HL-60 (cell line): ENCODE results near the gene ADIRF.

Experiments
- POLR2AphosphoS5 ChIP-seq: IDR thresholded peaks from 2 replicates; pipeline ENCODE4 v1.6.1; 2012; ENCODE audit warnings: low read depth
- TF ChIP-seq, protein P1 (sequence below): IDR thresholded peaks from one replicate; pipeline ENCODE4 v1.5.1; 2011; ENCODE audit warnings: low read length, control low read depth, inconsistent platforms; ENCODE audit not compliant: insufficient read depth
- TF ChIP-seq, protein P2 (sequence below): IDR thresholded peaks from 2 replicates; pipeline ENCODE4 v1.6.1; 2012; ENCODE audit warnings: low read depth; ENCODE audit not compliant: insufficient replicate concordance

DNA sequence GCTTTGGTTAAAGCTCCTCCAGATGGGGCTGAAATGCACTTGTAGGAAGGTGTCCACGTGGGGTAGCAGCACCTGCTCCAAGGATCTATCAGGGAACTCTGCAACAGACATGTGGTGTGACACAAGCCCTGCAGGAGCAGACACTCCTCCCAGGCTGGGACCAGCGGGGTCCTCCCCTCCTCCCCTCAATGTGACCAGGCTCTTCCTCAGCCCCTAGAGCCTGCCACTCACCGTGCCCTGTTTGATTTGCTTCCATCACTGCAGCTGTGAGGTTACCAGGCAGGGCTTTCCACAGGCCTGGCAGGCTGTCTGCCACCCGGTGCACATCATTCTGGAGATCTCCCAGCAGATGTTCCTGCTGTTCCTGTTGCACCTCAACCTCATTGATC is 24.3 kb upstream of the ADIRF start:
- TF ChIP-seq, protein P1, sequence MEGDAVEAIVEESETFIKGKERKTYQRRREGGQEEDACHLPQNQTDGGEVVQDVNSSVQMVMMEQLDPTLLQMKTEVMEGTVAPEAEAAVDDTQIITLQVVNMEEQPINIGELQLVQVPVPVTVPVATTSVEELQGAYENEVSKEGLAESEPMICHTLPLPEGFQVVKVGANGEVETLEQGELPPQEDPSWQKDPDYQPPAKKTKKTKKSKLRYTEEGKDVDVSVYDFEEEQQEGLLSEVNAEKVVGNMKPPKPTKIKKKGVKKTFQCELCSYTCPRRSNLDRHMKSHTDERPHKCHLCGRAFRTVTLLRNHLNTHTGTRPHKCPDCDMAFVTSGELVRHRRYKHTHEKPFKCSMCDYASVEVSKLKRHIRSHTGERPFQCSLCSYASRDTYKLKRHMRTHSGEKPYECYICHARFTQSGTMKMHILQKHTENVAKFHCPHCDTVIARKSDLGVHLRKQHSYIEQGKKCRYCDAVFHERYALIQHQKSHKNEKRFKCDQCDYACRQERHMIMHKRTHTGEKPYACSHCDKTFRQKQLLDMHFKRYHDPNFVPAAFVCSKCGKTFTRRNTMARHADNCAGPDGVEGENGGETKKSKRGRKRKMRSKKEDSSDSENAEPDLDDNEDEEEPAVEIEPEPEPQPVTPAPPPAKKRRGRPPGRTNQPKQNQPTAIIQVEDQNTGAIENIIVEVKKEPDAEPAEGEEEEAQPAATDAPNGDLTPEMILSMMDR: no peak
- TF ChIP-seq, protein P2, sequence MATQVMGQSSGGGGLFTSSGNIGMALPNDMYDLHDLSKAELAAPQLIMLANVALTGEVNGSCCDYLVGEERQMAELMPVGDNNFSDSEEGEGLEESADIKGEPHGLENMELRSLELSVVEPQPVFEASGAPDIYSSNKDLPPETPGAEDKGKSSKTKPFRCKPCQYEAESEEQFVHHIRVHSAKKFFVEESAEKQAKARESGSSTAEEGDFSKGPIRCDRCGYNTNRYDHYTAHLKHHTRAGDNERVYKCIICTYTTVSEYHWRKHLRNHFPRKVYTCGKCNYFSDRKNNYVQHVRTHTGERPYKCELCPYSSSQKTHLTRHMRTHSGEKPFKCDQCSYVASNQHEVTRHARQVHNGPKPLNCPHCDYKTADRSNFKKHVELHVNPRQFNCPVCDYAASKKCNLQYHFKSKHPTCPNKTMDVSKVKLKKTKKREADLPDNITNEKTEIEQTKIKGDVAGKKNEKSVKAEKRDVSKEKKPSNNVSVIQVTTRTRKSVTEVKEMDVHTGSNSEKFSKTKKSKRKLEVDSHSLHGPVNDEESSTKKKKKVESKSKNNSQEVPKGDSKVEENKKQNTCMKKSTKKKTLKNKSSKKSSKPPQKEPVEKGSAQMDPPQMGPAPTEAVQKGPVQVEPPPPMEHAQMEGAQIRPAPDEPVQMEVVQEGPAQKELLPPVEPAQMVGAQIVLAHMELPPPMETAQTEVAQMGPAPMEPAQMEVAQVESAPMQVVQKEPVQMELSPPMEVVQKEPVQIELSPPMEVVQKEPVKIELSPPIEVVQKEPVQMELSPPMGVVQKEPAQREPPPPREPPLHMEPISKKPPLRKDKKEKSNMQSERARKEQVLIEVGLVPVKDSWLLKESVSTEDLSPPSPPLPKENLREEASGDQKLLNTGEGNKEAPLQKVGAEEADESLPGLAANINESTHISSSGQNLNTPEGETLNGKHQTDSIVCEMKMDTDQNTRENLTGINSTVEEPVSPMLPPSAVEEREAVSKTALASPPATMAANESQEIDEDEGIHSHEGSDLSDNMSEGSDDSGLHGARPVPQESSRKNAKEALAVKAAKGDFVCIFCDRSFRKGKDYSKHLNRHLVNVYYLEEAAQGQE: no peak
- TF ChIP-seq POLR2AphosphoS5: no peak
